Neural cell (in vitro differentiated cells): ENCODE data around the gene PBXIP1. TPM values are rescaled to one million over a fixed set of nuclear protein-coding genes. Genes with fewer than 3 reads are reported as not detected.

ENCODE experiments used
- H2AFZ ChIP-seq: fragments of 200-600, 300-800 bp; sonication (generic), shearing (Covaris generic); 2 replicates; pipeline ENCODE4 v1.6.0; 2014; ENCODE audit warnings: low read depth, mild to moderate bottlenecking, antibody characterized with exemption, low read length, moderate library complexity
- H3F3A ChIP-seq: fragments of 200-600 bp; shearing (Covaris generic); 2 replicates; pipeline ENCODE4 v1.6.1; 2016; ENCODE audit warnings: mild to moderate bottlenecking, moderate library complexity, mixed read lengths, antibody characterized with exemption, low read length; ENCODE audit not compliant: insufficient read depth, poor library complexity, severe bottlenecking
- H3K27ac ChIP-seq: fragments of 200-600, 300-800 bp; sonication (generic), shearing (Covaris generic); 2 replicates; pipeline ENCODE4 v1.5.1; 2014; ENCODE audit warnings: mild to moderate bottlenecking, low read length, moderate library complexity
- H3K27me3 ChIP-seq: fragments of 300-800, 200-600 bp; sonication (generic), shearing (Covaris generic); 2 replicates; pipeline ENCODE4 v1.6.0; 2014; ENCODE audit warnings: mild to moderate bottlenecking, low read depth, low read length, moderate library complexity; ENCODE audit not compliant: insufficient read depth
- H3K36me3 ChIP-seq: fragments of 300-800, 200-600 bp; sonication (generic), shearing (Covaris generic); 2 replicates; pipeline ENCODE4 v1.5.1; 2014; ENCODE audit warnings: mild to moderate bottlenecking, antibody characterized with exemption, low read length, moderate library complexity; ENCODE audit not compliant: insufficient read depth
- H3K4me2 ChIP-seq: fragments of 300-800, 200-600 bp; sonication (generic), shearing (Covaris generic); 2 replicates; pipeline ENCODE4 v1.6.0; 2014; ENCODE audit warnings: mild to moderate bottlenecking, low read length
- H3K4me3 ChIP-seq: fragments of 300-800, 200-600 bp; sonication (generic), shearing (Covaris generic); 2 replicates; pipeline ENCODE4 v1.5.1; 2014; ENCODE audit warnings: mild to moderate bottlenecking, low read length, moderate library complexity
- H3K79me2 ChIP-seq: fragments of 200-600 bp; shearing (Covaris generic); replicated peaks from 2 replicates; pipeline ENCODE4 v1.6.0; 2014; ENCODE audit warnings: mild to moderate bottlenecking, low read length, moderate library complexity; ENCODE audit not compliant: insufficient read depth
- H3K9ac ChIP-seq: fragments of 300-800, 200-600 bp; sonication (generic), shearing (Covaris generic); 2 replicates; pipeline ENCODE4 v1.6.1; 2016; ENCODE audit warnings: mild to moderate bottlenecking, low read length, mixed read lengths
- H3K9me2 ChIP-seq: fragments of 200-600 bp; shearing (Covaris generic); 2 replicates; pipeline ENCODE4 v1.6.1; 2016; ENCODE audit warnings: mild to moderate bottlenecking, low read length, mixed read lengths; ENCODE audit not compliant: insufficient read depth
- H3K9me3 ChIP-seq: fragments of 200-600, 300-800 bp; sonication (generic), shearing (Covaris generic); 2 replicates; pipeline ENCODE4 v1.6.1; 2016; ENCODE audit warnings: mild to moderate bottlenecking, mixed run types, low read length, moderate library complexity, mixed read lengths
- H4K20me1 ChIP-seq: fragments of 200-600 bp; shearing (Covaris generic); 2 replicates; pipeline ENCODE4 v1.6.1; 2016; ENCODE audit warnings: mild to moderate bottlenecking, mixed run types; ENCODE audit not compliant: insufficient read depth
- EP300 ChIP-seq: fragments of 450-650 bp; conservative IDR thresholded peaks from 2 replicates; pipeline ENCODE4 v1.6.1; 2014; ENCODE audit warnings: antibody characterized with exemption, mild to moderate bottlenecking, moderate library complexity; ENCODE audit not compliant: poor library complexity, severe bottlenecking
- EZH2 ChIP-seq: fragments of 200-600, 300-800 bp; shearing (Covaris generic), sonication (generic); IDR thresholded peaks from 2 replicates; pipeline ENCODE4 v1.6.1; 2014; ENCODE audit warnings: antibody characterized with exemption, low read length, borderline replicate concordance, mild to moderate bottlenecking; ENCODE audit not compliant: insufficient read depth, poor library complexity, severe bottlenecking
- MXI1 ChIP-seq: fragments of 450-650 bp; conservative IDR thresholded peaks from 2 replicates; pipeline ENCODE4 v1.6.1; 2014; ENCODE audit warnings: antibody characterized with exemption, mild to moderate bottlenecking; ENCODE audit not compliant: poor library complexity, severe bottlenecking
- POLR2AphosphoS5 ChIP-seq: IDR thresholded peaks from 2 replicates; pipeline ENCODE4 v1.6.1; 2012
- RAD21 ChIP-seq: fragments of 450-650 bp; conservative IDR thresholded peaks from 2 replicates; pipeline ENCODE4 v1.6.1; 2014; ENCODE audit warnings: antibody characterized with exemption, mild to moderate bottlenecking, moderate library complexity
- SMC3 ChIP-seq: fragments of 450-650 bp; conservative IDR thresholded peaks from 2 replicates; pipeline ENCODE4 v1.6.1; 2014; ENCODE audit warnings: antibody characterized with exemption, mild to moderate bottlenecking, moderate library complexity; ENCODE audit not compliant: poor library complexity
- TAF1 ChIP-seq: IDR thresholded peaks from 2 replicates; pipeline ENCODE4 v1.6.1; 2012; ENCODE audit warnings: low read depth
- polyA plus RNA-seq: library from polyadenylated mRNA; depleted of rRNA; stranded (reverse); fragments of >200 nt; gene quantifications from 2 replicates; pipeline ENCODE4 v1.2.3, GENCODE V29; 2014
- TF ChIP-seq, protein P1 (sequence below): fragments of 450-650 bp; IDR thresholded peaks from 2 replicates; pipeline ENCODE4 v1.5.1; 2014; ENCODE audit warnings: antibody characterized with exemption, mild to moderate bottlenecking, moderate library complexity; ENCODE audit not compliant: poor library complexity, severe bottlenecking
- TF ChIP-seq, protein P2 (sequence below): IDR thresholded peaks from 2 replicates; pipeline ENCODE4 v1.6.1; 2012; ENCODE audit warnings: borderline replicate concordance

PBXIP1 gene
- polyA plus RNA-seq, 1 donor from 2014 or later: 5.4 TPM

DNA sequence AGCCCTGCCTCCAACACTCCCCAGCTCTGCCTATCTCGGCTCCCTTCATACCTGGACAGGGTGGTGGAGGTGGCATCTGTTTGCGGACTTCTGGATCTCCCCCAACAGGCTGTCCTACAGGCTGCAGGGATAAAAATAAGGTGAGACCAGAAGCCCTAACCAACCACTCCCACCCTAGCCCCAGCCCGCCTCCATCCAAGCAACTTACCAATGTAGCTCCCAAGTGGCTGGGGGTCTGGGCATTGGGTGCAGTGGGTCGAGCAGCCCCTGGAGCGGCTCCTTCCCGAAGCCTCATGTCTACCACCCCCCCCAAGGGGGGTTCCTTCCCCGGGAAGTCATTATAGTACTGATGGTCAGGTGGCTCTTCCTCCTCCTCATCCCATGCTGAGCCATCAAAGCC, 10.2 kb upstream of the PBXIP1 start:
- no peaks in the 10 kb centered on the region for H3K36me3 ChIP-seq
- H3K9me2 ChIP-seq: no peaks in the 10 kb centered on the region
- H3K9me3 ChIP-seq: no peaks in the 10 kb centered on the region
- H3K4me3 ChIP-seq: no peak overlapping the region
- H2AFZ ChIP-seq: no peak overlapping the region
- no peak overlapping the region for H3K9ac ChIP-seq
- H3F3A ChIP-seq: no peaks in the 10 kb centered on the region
- no peak for TF ChIP-seq MXI1
- TF ChIP-seq RAD21: no peak
- TF ChIP-seq EP300: no peak
- TF ChIP-seq SMC3: no peak
- no peak for TF ChIP-seq POLR2AphosphoS5
- TF ChIP-seq TAF1: no peak
- peaks cover 13% of the 10 kb centered on the region for H3K79me2 ChIP-seq
- H3K27ac ChIP-seq: no peak overlapping the region
- no peaks in the 10 kb centered on the region for H3K27me3 ChIP-seq
- no peaks in the 10 kb centered on the region for H4K20me1 ChIP-seq
- H3K4me2 ChIP-seq: no peak overlapping the region

DNA sequence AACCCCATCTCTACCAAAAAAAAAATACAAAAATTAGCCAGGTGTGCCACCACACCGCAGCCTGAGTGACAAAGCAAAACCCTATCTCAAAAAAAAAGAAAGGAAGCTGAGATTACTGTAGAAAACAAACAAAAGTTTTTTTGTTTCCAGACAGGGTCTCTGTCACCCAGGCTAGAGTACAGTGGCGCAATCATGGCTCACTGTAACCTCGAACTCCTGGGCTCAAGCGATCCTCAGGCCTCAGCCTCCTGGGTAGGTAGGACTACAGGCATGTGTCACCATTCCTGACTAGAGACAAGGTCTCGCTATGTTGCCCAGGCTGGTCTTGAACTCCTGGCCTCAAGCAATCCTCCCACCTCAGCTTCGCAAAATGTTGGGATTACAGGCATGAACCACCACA, 8.5 kb upstream of the PBXIP1 start:
- no peak overlapping the region for H2AFZ ChIP-seq
- TF ChIP-seq MXI1 (no peak), EZH2 (no peak), TAF1 (no peak), SMC3 (no peak), EP300 (no peak), POLR2AphosphoS5 (no peak), RAD21 (no peak)
- TF ChIP-seq, protein P1, sequence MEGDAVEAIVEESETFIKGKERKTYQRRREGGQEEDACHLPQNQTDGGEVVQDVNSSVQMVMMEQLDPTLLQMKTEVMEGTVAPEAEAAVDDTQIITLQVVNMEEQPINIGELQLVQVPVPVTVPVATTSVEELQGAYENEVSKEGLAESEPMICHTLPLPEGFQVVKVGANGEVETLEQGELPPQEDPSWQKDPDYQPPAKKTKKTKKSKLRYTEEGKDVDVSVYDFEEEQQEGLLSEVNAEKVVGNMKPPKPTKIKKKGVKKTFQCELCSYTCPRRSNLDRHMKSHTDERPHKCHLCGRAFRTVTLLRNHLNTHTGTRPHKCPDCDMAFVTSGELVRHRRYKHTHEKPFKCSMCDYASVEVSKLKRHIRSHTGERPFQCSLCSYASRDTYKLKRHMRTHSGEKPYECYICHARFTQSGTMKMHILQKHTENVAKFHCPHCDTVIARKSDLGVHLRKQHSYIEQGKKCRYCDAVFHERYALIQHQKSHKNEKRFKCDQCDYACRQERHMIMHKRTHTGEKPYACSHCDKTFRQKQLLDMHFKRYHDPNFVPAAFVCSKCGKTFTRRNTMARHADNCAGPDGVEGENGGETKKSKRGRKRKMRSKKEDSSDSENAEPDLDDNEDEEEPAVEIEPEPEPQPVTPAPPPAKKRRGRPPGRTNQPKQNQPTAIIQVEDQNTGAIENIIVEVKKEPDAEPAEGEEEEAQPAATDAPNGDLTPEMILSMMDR: no peak
- TF ChIP-seq, protein P2, sequence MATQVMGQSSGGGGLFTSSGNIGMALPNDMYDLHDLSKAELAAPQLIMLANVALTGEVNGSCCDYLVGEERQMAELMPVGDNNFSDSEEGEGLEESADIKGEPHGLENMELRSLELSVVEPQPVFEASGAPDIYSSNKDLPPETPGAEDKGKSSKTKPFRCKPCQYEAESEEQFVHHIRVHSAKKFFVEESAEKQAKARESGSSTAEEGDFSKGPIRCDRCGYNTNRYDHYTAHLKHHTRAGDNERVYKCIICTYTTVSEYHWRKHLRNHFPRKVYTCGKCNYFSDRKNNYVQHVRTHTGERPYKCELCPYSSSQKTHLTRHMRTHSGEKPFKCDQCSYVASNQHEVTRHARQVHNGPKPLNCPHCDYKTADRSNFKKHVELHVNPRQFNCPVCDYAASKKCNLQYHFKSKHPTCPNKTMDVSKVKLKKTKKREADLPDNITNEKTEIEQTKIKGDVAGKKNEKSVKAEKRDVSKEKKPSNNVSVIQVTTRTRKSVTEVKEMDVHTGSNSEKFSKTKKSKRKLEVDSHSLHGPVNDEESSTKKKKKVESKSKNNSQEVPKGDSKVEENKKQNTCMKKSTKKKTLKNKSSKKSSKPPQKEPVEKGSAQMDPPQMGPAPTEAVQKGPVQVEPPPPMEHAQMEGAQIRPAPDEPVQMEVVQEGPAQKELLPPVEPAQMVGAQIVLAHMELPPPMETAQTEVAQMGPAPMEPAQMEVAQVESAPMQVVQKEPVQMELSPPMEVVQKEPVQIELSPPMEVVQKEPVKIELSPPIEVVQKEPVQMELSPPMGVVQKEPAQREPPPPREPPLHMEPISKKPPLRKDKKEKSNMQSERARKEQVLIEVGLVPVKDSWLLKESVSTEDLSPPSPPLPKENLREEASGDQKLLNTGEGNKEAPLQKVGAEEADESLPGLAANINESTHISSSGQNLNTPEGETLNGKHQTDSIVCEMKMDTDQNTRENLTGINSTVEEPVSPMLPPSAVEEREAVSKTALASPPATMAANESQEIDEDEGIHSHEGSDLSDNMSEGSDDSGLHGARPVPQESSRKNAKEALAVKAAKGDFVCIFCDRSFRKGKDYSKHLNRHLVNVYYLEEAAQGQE: no peak
- H3F3A ChIP-seq: no peaks in the 10 kb centered on the region
- H3K9ac ChIP-seq: no peak overlapping the region
- no peaks in the 10 kb centered on the region for H3K27me3 ChIP-seq
- peaks cover 24% of the 10 kb centered on the region for H3K79me2 ChIP-seq
- H3K27ac ChIP-seq: no peak overlapping the region
- H3K9me2 ChIP-seq: no peaks in the 10 kb centered on the region
- H3K4me2 ChIP-seq: no peak overlapping the region
- H3K9me3 ChIP-seq: no peaks in the 10 kb centered on the region
- H3K4me3 ChIP-seq: no peak overlapping the region
- H3K36me3 ChIP-seq: no peaks in the 10 kb centered on the region
- H4K20me1 ChIP-seq: no peaks in the 10 kb centered on the region
